Erythroblast (primary cell): ENCODE measurements around the gene TRAPPC6A.

ENCODE experiments used
- DNase-seq, 2 experiments: peaks; one replicate each; lab custom pipeline; 2025; lab: John Stamatoyannopoulos, UW
- GATA1 ChIP-seq: IDR thresholded peaks from 2 replicates; pipeline ENCODE4 v1.6.1; 2011; ENCODE audit warnings: low read depth, mild to moderate bottlenecking, control low read depth, low read length, moderate library complexity
- POLR2A ChIP-seq: IDR thresholded peaks from 2 replicates; pipeline ENCODE4 v1.6.1; 2011; ENCODE audit warnings: mild to moderate bottlenecking, low read length

The TRAPPC6A gene

GRCh38 chr19:45205810-45206209 lies 27.8 kb upstream of the TRAPPC6A start:
- TF ChIP-seq POLR2A: no peak
- TF ChIP-seq GATA1: no peak

GRCh38 chr19:45202637-45203036 lies 24.6 kb upstream of the TRAPPC6A start:
- TF ChIP-seq POLR2A: no peak
- no peak for TF ChIP-seq GATA1
- DNase-seq: no peak

More at GRCh38 chr19:45205810-45206209, 27.8 kb upstream of the TRAPPC6A start:
- DNase-seq: no peak

- DNase-seq: peak in 1 of 2 experiments; percentile 11
- no peak for TF ChIP-seq POLR2A
- no peak for TF ChIP-seq GATA1
Measured at GRCh38 chr19:45200568-45200967, 22.5 kb upstream of the TRAPPC6A start.

GRCh38 chr19:45195764-45196163 lies 17.7 kb upstream of the TRAPPC6A start:
- DNase-seq: no peak
- TF ChIP-seq GATA1 (no peak), POLR2A (no peak)

- no peak for DNase-seq
- TF ChIP-seq GATA1 (no peak), POLR2A (no peak)
Measured at GRCh38 chr19:45191375-45191774, 13.3 kb upstream of the TRAPPC6A start.

DNA sequence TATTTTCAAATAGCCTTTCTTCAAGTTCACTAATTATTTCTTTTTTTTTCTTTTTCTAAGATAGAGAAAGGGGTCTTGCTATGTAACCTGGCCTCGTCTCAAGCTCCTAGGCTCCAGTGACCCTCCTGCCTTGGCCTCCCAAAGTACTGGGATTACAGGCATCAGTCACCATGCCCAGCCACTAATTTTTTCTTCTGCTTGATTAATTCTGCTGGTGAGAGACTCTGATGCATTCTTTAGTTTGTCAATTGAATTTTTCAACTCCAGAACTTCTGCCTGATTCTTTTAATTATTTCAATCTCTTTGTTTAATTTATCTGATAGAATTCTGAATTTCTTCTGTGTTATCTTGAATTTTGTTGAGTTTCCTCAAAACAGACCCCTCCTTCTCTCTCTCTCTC lies 11.9 kb upstream of the TRAPPC6A start:
- TF ChIP-seq POLR2A (no peak), GATA1 (no peak)
- no peak for DNase-seq

DNA sequence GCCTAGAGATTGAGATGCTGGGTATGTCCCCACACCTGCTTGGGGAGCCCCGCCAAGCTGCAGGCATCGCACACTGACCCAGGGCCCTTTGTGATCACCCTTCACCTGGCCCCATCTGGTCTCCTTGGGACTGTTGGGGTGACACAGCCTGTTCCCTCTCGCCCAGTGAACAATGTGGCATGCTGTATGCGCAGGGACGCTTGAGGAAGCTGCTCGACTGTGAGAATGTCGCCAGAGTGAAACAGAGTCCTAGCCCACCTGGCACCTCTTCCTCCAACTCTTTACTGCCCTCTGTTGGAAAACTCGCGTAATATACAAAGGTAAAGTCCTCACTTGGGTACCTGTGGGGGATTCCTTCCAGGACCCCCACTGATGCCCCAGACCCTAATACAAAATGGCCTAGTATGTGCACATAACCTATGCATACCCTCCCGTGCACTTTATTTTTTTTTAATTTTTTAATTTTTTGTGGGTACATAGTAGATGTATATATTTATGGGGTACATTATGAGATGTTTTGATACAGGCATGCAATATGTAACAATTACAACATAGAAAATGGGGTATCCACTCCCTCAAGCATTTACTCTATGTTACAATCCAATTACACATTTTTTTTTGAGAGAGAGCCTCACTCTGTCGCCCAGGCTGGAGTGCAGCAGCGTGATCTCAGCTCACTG lies 9.5 kb upstream of the TRAPPC6A start:
- TF ChIP-seq GATA1 (no peak), POLR2A (no peak)
- peak; percentile 31 to 53 for DNase-seq

GRCh38 chr19:45186509-45187334 lies 8.7 kb upstream of the TRAPPC6A start:
- no peak for TF ChIP-seq GATA1
- no peak for TF ChIP-seq POLR2A
- no peak for DNase-seq

- DNase-seq: no peak
- TF ChIP-seq POLR2A: no peak
- no peak for TF ChIP-seq GATA1
Measured at GRCh38 chr19:45184115-45184514, 6.1 kb upstream of the TRAPPC6A start.

DNA sequence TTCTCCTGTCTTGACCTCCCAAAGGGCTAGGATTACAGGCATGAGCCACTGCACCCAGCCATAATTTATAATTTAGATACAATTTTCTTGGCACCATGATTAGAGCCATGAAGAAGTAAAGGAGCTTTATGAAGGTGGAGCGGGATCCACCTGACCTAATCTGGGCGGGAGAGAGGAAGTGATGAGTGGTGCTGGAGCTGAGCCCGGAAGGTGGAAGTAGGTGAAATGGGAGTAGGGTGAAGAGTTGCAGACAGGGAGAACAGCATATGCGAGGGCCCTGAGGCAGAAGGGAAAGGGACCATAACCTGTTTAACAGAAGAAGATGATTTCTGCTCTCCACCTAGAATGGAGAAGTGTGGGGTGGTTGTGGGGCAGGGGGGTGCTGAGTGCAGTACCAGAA lies 4.7 kb upstream of the TRAPPC6A start:
- no peak for DNase-seq
- no peak for TF ChIP-seq POLR2A

- DNase-seq: no peak
- TF ChIP-seq POLR2A: no peak
- TF ChIP-seq GATA1: no peak
Measured at GRCh38 chr19:45180936-45181335, 2.9 kb upstream of the TRAPPC6A start.

DNA sequence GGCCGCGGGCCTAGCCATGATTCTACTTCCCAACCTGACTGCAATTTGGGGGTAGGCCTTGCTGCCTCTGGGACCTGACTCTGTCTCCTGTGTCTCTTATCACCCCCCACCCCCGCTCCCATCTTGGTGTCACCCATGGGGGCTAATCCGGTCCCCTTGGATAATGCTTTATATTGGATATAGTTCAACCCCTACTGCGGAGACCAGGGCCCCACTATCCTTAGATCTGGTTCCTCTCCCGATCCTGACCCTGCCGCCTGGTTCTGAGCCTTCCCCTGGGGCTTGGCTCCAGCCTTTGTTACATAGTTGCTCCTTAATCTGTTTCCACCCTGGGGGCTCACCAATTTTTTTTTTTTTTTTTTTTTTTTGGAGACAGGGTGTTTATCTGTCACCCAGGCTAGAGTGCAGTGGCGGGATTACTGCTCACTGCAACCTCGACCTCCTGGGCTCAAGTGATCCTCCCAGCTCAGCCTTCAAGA lies 1.9 kb upstream of the TRAPPC6A start:
- TF ChIP-seq POLR2A (no peak), GATA1 (no peak)
- peak in 1 of 2 experiments; percentile 30 for DNase-seq

GRCh38 chr19:45179072-45179891 lies 1.2 kb upstream of the TRAPPC6A start:
- DNase-seq: peak; percentile 71 to 79
- TF ChIP-seq GATA1: no peak
- no peak for TF ChIP-seq POLR2A
